Stimulated activated CD4-positive, alpha-beta T cell treated with anti-CD3 and anti-CD28 coated beads, Interleukin-4, amount 100 ng/mL, for 48 hours (primary cell): ENCODE results near the gene THBD.

Experiments
- DNase-seq, 2 donors: peaks; one replicate each; pipeline ENCODE4 v3.0.0-alpha.2; 2020; ENCODE audit warnings: low read depth in 2 of 2

Gene THBD

DNA sequence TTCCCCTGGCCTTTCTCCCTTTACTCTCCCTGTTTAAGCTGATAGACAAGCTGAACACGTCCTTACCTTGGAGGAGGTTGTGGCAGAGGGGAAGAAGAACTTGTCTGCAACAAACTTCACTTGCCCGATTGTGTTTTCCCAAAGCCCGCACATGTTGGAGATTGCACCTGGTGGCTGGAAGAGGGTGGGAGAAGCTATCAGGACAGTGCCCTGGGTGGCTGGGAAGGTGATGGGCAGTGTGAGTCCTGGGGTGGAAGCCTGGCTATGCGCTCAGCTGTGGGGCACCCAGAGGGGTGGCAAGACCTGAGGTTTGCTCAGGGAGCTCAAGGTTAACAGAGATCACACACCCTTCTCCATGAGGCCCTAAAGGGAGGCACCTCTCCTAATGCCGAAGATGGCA lies 39.4 kb downstream of the THBD start:
- DNase-seq = no peak

DNA sequence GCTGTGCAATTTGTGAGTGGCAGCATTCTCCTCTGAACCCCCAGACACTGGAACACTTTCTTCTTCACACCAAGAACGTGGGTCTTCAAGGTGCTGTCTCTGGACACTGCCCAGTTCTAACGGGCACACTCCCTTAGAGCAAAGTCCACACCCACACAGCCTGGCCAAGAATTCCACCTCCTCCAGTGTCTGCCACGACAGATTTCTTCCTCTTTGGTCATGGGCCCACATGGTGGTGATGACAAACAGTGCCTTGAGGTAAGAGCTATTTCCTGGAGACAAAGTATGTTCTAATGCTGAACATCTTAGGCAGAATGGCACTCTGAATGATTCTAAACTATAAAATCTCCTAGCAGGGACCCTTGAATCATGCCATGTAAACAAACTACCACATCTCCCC lies 39.8 kb downstream of the THBD start:
- DNase-seq = no peak

DNA sequence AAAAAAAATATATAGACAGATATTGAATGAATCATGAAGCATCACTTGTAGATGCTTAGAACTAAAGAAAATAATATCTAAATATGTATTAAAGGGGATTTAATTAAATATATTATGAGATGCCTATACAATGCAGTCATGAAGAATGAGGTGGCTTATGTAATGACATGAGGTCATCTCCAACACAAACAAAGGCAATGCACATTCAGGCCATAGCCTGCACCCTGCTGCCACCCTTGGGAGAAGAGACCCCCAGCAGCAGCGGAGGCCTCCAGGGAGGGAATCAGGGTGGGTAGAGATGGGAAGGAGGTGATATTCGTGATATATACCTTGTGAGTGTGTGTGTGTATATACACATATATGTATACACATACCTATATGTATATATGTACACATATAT lies 40.8 kb downstream of the THBD start:
- no peak for DNase-seq

DNA sequence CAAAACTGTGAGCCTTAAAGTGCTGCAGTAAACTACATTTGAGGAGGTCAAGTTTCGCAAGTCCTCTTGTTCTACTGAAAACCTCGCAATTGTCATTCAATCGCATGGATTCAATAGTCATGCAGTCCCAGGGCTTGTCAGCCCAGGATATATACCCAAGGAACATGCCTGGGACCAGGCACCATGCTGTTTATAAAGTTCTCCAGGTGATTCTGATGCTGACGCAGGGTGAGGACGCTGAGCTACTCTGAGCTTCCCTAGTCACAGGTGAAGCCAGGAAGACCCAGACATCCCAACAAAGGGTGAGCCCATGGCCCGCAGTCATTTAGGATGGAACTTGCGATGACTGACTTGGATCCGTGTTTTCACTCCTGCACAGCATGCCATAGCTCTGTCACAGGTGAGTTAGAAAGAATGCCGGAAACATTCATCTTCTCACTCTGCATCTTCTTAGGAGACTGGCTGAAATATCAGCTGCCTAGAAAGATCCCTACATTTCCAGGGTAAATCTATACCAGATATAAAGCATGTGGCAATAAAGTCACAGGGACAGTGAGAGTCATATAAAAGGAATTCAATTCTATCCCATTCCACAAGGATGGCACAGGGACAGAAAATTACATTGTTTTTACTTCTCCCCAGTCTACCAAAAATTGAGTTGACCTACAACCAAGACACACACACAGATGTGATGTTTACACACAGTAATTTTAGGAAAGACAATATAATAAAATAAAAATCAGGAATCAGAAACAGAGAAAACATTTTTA lies 41.4 kb downstream of the THBD start:
- no peak for DNase-seq

DNA sequence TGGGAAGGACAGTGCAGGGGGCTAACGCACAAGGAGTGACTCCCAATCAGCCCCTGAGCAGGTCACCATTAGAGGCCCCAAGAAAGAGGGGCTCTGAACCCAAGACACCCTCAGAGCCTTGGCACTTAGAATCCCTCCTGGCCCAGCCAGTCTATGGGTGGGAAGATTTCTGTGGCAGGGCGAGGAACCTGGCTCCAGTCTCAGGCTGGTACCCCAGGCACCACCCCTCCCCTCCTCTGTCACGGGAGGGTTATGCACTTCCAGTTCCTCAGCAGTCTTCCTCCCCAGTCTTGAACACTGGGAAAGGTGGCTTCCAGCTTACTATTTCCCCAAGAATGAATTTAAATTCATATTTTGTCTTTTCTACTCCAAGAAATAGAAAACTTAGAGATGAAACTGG lies 42.0 kb downstream of the THBD start:
- DNase-seq = no peak

DNA sequence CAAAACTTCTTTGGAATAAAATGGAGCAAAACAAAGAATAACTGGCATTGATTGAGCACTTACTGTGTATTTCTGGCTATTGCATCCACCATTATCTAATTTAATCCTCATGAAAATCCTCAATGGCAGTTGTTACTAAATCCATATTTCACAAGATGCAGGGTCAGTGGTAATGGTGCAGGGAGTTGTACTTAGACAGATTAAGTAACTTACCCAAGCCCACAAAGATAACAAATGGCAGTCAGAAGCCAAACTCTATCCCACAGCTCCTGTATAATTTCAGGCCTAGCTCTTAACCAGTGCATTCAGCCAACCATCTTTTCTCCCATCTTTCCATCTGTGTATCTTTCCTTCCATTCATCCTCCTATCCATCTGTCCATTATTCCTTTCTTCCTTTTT lies 43.7 kb downstream of the THBD start:
- DNase-seq = no peak

DNA sequence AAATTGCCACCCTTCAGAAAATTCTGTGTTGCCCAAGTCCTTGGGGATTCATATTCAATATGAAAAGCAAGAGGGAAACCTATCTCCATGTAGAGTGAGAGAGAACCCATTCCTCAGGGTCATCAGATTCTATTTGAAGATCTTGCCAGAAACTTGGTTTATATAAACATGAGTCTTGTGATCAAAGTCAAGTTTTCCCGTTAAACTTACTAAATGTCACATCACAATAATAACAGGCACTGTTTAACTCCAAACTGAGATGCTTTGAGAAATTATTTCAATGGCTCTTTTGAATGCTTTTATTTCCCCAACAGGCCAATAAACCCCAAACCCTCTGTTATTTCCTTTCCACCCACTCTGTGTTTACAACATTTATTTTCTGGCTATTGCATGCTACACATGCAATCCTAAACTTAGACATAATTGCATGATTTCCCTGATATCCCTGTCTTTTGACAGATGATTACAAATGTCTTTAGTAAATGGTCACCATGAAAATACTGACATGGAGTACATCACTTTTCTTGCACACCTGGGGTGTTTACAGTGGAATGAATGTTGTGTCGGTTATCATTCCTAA lies 45.5 kb downstream of the THBD start:
- DNase-seq = no peak

DNA sequence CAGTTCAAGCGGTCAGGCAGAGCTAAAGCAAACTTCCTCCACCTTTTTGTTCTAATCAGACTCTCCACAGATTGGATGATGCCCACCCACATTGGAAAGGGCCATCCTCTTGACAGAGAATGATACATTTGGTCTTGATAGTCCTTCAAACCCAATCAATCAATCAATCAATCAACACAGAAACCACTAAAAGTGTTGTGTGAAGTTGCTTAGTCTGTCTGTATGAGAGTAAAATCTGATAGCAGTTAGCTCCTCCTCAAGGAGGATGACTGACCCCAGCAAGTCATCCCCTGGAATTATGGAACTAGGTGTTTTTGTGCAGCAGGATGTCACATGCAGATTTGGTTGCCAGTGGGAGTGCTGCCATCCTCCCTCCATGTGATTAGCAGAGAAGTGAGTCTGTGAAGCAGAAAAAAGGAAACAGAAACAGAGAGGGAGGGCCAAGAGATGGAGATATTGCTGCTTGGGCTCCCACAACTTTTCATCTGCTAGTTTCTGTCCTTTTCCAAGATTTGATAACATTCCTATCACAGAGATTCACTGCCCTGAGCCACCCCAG lies 46.3 kb downstream of the THBD start:
- DNase-seq = no peak

DNA sequence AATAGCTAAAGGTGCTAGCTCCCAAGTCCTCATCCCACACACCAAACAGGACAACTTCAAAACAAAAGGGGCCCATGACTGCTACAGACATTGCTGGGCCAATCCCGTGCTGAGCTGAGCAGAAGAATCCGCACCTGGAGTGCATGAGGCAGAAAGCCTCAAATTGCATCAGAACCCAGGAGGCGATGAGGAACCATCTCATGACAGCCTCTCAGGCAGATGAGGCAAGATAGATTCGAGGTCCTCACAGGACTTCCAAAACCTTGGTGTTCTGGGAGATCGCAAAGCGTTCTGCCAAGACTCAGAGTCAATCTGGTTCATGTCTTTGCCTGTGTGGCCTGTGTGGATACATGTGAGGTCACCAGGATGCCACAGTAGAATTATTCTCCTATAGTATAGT lies 47.2 kb downstream of the THBD start:
- DNase-seq = no peak

DNA sequence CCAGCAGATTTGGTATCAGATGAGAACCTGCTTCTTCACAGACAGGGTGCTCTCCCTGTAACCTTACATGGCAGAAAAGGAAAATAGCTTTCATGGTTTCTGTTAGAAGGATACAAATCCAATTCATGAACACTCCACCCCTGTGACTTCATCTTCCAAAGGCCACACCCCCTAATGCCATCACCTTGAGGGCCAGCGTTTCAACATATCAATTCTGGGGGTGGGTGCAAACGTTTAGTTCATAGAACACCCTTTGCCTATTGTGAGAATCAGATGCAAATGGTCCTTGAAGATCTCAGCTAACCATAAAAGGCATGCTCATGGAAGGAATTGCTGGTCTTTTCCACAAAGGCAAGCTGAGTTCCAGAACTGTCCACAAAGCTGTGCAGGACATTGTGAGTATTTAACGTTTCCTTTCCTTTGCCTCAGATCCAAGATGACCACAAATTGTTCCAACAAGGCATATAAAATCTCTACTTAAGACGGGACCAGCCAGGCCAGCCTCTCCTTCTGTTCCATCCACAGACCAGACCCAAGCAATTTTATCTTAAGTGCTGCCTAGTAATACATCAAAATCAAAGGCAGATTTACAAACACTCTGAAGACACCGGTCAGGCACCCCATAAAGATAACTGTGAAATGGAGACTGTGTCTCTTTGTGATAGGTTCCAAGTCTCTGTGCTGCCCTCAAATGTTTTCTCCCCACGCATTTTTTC lies 49.1 kb downstream of the THBD start:
- DNase-seq = no peak

DNA sequence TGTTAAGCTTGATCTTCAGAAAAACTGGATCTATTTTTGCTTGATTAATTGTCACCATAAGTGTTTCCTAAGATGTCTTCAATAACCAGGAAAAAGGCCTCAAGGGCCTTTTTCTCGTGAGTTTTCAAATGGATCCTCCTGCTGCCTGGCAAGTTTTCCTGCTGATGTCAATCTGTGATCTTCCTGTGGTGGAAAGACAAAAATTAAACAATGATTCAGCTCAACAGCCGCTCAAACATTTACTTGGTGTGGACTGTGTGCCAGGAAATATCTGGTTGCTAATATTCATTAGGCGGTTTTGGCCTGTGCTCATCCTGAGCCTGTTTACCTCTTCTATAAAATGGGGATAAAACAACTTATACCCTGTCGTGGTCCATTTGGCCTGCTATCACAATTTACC lies 49.7 kb downstream of the THBD start:
- DNase-seq = no peak

DNA sequence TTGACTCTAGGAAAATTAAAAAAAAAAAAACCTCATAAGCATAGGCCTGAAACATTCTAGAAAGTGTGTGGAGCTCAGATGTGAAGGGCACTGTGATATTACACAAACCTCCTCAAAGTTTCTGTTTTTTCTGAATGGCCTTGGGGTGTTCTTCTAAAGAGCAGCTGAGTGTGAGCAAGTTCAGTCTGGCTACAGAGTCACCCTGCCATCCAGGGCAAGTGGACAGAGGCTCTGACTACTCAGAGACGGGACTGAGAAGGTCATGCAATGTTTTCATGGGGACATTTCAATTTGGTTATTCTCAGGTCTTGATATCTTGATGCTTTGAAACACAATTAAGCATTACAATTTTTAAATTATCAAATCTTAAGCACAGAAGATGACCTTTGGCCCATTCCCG lies 51.0 kb downstream of the THBD start:
- no peak for DNase-seq

DNA sequence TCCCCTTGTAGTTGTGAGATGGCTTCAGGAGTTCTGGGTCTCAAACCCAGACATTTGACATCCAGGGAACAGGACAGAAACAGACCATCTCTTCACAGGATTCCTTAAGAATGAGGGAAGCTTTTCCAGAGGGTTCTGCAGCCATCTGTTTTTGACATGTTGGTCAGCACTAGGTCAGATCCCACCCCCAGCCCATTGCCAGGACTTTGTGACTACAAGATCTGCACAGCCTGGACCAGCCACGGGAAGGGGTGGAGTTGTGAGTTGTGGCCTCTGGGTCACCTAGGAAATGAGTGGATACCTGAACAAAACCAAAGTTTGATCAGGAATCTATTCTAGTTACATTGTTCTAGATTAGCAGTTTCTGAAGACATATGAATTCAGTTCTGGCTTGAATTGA lies 53.5 kb downstream of the THBD start:
- DNase-seq = no peak
